Activated CD4-positive, alpha-beta T cell treated with anti-CD3 and anti-CD28 coated beads, Interleukin-2, amount 10 ng/mL, durations not matched to agents 7 days and 5 days (primary cell): ENCODE results near the gene CCDC32. TPM values are rescaled to one million over a fixed set of nuclear protein-coding genes. Genes with fewer than 3 reads are reported as not detected.

Experiments
- CTCF ChIA-PET: fragments of 350-600 bp; sonication (Branson Sonifier 250); formaldehyde crosslinking; loops from one replicate; lab custom pipeline; 2021; ENCODE audit warnings: antibody characterized with exemption; lab: Charles Lee
- POLR2A ChIA-PET: fragments of 350-600 bp; sonication (Branson Sonifier 250); formaldehyde crosslinking; loops from one replicate; lab custom pipeline; 2021; ENCODE audit warnings: antibody characterized with exemption; lab: Charles Lee
- DNase-seq: peaks from one replicate; pipeline ENCODE4 v3.0.0-alpha.2; 2020
- H3K27ac Mint-ChIP-seq: one replicate; pipeline ENCODE4 v1.8.0; 2021; ENCODE audit warnings: mild to moderate bottlenecking, moderate library complexity, mixed read lengths
- H3K27me3 Mint-ChIP-seq: one replicate; pipeline ENCODE4 v1.8.0; 2021; ENCODE audit warnings: mixed read lengths
- H3K36me3 Mint-ChIP-seq: one replicate; pipeline ENCODE4 v1.8.0; 2021; ENCODE audit warnings: low read depth, mixed read lengths
- H3K4me1 Mint-ChIP-seq: one replicate; pipeline ENCODE4 v1.8.0; 2021; ENCODE audit warnings: mixed read lengths
- H3K4me3 Mint-ChIP-seq: one replicate; pipeline ENCODE4 v1.8.0; 2021; ENCODE audit warnings: mild to moderate bottlenecking, moderate library complexity, mixed read lengths
- H3K9me3 Mint-ChIP-seq: one replicate; pipeline ENCODE4 v1.8.0; 2021; ENCODE audit warnings: mixed read lengths
- total RNA-seq, 2 experiments: library from RNA; stranded (reverse); gene quantifications; one replicate each; pipeline ENCODE4 v1.2.3, GENCODE V29; 2021

Gene CCDC32
- 10 to 100 TPM; 17.0 to 22.7 TPM for total RNA-seq

- peaks cover 43% of the 10 kb centered on the region for H3K4me1 Mint-ChIP-seq
- peaks cover 18% of the 10 kb centered on the region for H3K36me3 Mint-ChIP-seq
- peaks cover 2% of the 10 kb centered on the region for H3K27me3 Mint-ChIP-seq
- H3K9me3 Mint-ChIP-seq: no peaks in the 10 kb centered on the region
- H3K27ac Mint-ChIP-seq: peak within 1 kb of the TSS; percentile 97
- CTCF ChIA-PET: interaction anchor here (0.8 to 2.0 kb wide), 7 partner anchors 13 to 296 kb away, joined by 3 to 9 read pairs (median 4); no protein-coding TSS in a partner anchor
- H3K4me3 Mint-ChIP-seq: peak within 1 kb of the TSS; percentile 97
- peak; percentile 98 for DNase-seq
- POLR2A ChIA-PET: interaction anchor here (0.6 to 1.5 kb wide), 3 partner anchors 8 to 130 kb away, joined by 3 to 4 read pairs (median 3); partner anchors contain the start of gene RAD51
Measured at GRCh38 chr15:40564591-40565332, at the start of gene CCDC32. Gene CCDC32 (minus strand): TSS chr15:40565042. CDS start chr15:40563015, 2,027 bp downstream.

GRCh38 chr15:40613080-40613479 is 48.2 kb upstream of the CCDC32 start:
- Mint-ChIP-seq H3K9me3 (no peaks in the 10 kb centered on the region), H3K4me1 (no peaks in the 10 kb centered on the region), H3K4me3 (no peak overlapping the region), H3K36me3 (peaks cover 32% of the 10 kb centered on the region), H3K27me3 (no peaks in the 10 kb centered on the region), H3K27ac (no peak overlapping the region)
- no peak for DNase-seq
- CTCF ChIA-PET: no interaction called here
- POLR2A ChIA-PET: no interaction called here

- Mint-ChIP-seq H3K36me3 (peaks cover 34% of the 10 kb centered on the region), H3K4me3 (no peak overlapping the region), H3K27me3 (no peaks in the 10 kb centered on the region), H3K27ac (no peak overlapping the region), H3K4me1 (peaks cover 2% of the 10 kb centered on the region), H3K9me3 (no peaks in the 10 kb centered on the region)
- POLR2A ChIA-PET: no interaction called here
- CTCF ChIA-PET: interaction anchor here (2.1 kb wide), 1 partner anchor 14 kb away, joined by 5 read pairs; no protein-coding TSS in a partner anchor
- DNase-seq: no peak
Measured at GRCh38 chr15:40603935-40604334, 39.1 kb upstream of the CCDC32 start.

GRCh38 chr15:40600956-40601355 is 36.1 kb upstream of the CCDC32 start:
- Mint-ChIP-seq H3K9me3 (no peaks in the 10 kb centered on the region), H3K4me1 (peaks cover 9% of the 10 kb centered on the region), H3K27ac (no peak overlapping the region), H3K36me3 (peaks cover 28% of the 10 kb centered on the region), H3K4me3 (no peak overlapping the region), H3K27me3 (no peaks in the 10 kb centered on the region)
- no peak for DNase-seq
- ChIA-PET POLR2A (no interaction called here), CTCF (interaction anchor here (0.6 to 1.5 kb wide), 5 partner anchors 11 to 1921 kb away, joined by 3 to 7 read pairs (median 3); no protein-coding TSS in a partner anchor)

GRCh38 chr15:40598672-40599071 is 33.8 kb upstream of the CCDC32 start:
- Mint-ChIP-seq H3K9me3 (no peaks in the 10 kb centered on the region), H3K27me3 (peaks cover under 1% of the 10 kb centered on the region), H3K36me3 (peaks cover 25% of the 10 kb centered on the region), H3K4me3 (no peak overlapping the region), H3K27ac (no peak overlapping the region), H3K4me1 (peaks cover 19% of the 10 kb centered on the region)
- ChIA-PET POLR2A (interaction anchor here (1.4 kb wide), 1 partner anchor 34 kb away, joined by 4 read pairs; the partner anchor contains the start of gene CCDC32), CTCF (interaction anchor here (0.7 to 2.0 kb wide), 4 partner anchors 9 to 1081 kb away, joined by 3 to 6 read pairs (median 4); no protein-coding TSS in a partner anchor)
- DNase-seq: no peak

- no peaks in the 10 kb centered on the region for H3K9me3 Mint-ChIP-seq
- no peak overlapping the region for H3K27ac Mint-ChIP-seq
- ChIA-PET CTCF (interaction anchor here (0.7 to 2.0 kb wide), 5 partner anchors 8 to 1082 kb away, joined by 3 to 6 read pairs (median 4); no protein-coding TSS in a partner anchor), POLR2A (interaction anchor here (0.6 to 1.4 kb wide), 2 partner anchors 30 to 33 kb away, joined by 4 to 5 read pairs; partner anchors contain the start of gene CCDC32)
- no peak overlapping the region for H3K4me3 Mint-ChIP-seq
- DNase-seq: no peak
- H3K27me3 Mint-ChIP-seq: peaks cover 1% of the 10 kb centered on the region
- peaks cover 24% of the 10 kb centered on the region for H3K4me1 Mint-ChIP-seq
- peaks cover 23% of the 10 kb centered on the region for H3K36me3 Mint-ChIP-seq
Measured at GRCh38 chr15:40598126-40598525, 33.3 kb upstream of the CCDC32 start.

- Mint-ChIP-seq H3K4me1 (peaks cover 31% of the 10 kb centered on the region), H3K27me3 (peaks cover 1% of the 10 kb centered on the region), H3K27ac (no peak overlapping the region), H3K9me3 (no peaks in the 10 kb centered on the region), H3K36me3 (peaks cover 19% of the 10 kb centered on the region), H3K4me3 (no peak overlapping the region)
- ChIA-PET POLR2A (no interaction called here), CTCF (interaction anchor here (0.6 kb wide), 1 partner anchor 438 kb away, joined by 3 read pairs; no protein-coding TSS in a partner anchor)
- no peak for DNase-seq
Measured at GRCh38 chr15:40597024-40597423, 32.2 kb upstream of the CCDC32 start.

- Mint-ChIP-seq H3K27ac (no peak overlapping the region), H3K4me1 (peaks cover 31% of the 10 kb centered on the region)
- CTCF ChIA-PET: no interaction called here
Measured at GRCh38 chr15:40595773-40596172, 30.9 kb upstream of the CCDC32 start.

GRCh38 chr15:40595219-40595618 is 30.4 kb upstream of the CCDC32 start:
- H3K27ac Mint-ChIP-seq: peak overlapping the region; percentile 97

More at GRCh38 chr15:40595773-40596172, 30.9 kb upstream of the CCDC32 start:
- POLR2A ChIA-PET: no interaction called here
- H3K27me3 Mint-ChIP-seq: peaks cover 1% of the 10 kb centered on the region
- no peak overlapping the region for H3K4me3 Mint-ChIP-seq
- no peaks in the 10 kb centered on the region for H3K9me3 Mint-ChIP-seq
- no peak for DNase-seq
- peaks cover 19% of the 10 kb centered on the region for H3K36me3 Mint-ChIP-seq

GRCh38 chr15:40594429-40594836 is 29.6 kb upstream of the CCDC32 start:
- ChIA-PET POLR2A (no interaction called here), CTCF (interaction anchor here (0.9 kb wide), 1 partner anchor 56 kb away, joined by 4 read pairs; no protein-coding TSS in a partner anchor)
- H3K4me3 Mint-ChIP-seq: peak overlapping the region; percentile 85
- H3K36me3 Mint-ChIP-seq: peaks cover 14% of the 10 kb centered on the region
- peak overlapping the region; percentile 97 for H3K27ac Mint-ChIP-seq
- no peak for DNase-seq
- peaks cover 3% of the 10 kb centered on the region for H3K27me3 Mint-ChIP-seq
- no peaks in the 10 kb centered on the region for H3K9me3 Mint-ChIP-seq
- peaks cover 40% of the 10 kb centered on the region for H3K4me1 Mint-ChIP-seq

More at GRCh38 chr15:40595219-40595618, 30.4 kb upstream of the CCDC32 start:
- no peak for DNase-seq
- peaks cover 1% of the 10 kb centered on the region for H3K27me3 Mint-ChIP-seq
- H3K36me3 Mint-ChIP-seq: peaks cover 14% of the 10 kb centered on the region
- peak overlapping the region; percentile 85 for H3K4me3 Mint-ChIP-seq
- CTCF ChIA-PET: no interaction called here
- no peaks in the 10 kb centered on the region for H3K9me3 Mint-ChIP-seq
- peaks cover 35% of the 10 kb centered on the region for H3K4me1 Mint-ChIP-seq
- POLR2A ChIA-PET: no interaction called here

GRCh38 chr15:40593588-40594428 is 29.0 kb upstream of the CCDC32 start, which contains the start of gene KNL1:
Gene KNL1 (plus strand): TSS chr15:40594249. CDS start chr15:40602932, 8,683 bp downstream.
- peak within 1 kb of the TSS; percentile 97 for H3K27ac Mint-ChIP-seq
- peak within 1 kb of the TSS; percentile 85 for H3K4me3 Mint-ChIP-seq
- DNase-seq: peak; percentile 92
- peaks cover 7% of the 10 kb centered on the region for H3K27me3 Mint-ChIP-seq
- peaks cover 14% of the 10 kb centered on the region for H3K36me3 Mint-ChIP-seq
- no peaks in the 10 kb centered on the region for H3K9me3 Mint-ChIP-seq
- ChIA-PET CTCF (interaction anchor here (0.9 to 1.0 kb wide), 2 partner anchors 12 to 57 kb away, joined by 4 read pairs; no protein-coding TSS in a partner anchor), POLR2A (no interaction called here)
- H3K4me1 Mint-ChIP-seq: peaks cover 41% of the 10 kb centered on the region

- peaks cover 41% of the 10 kb centered on the region for H3K4me1 Mint-ChIP-seq
- H3K4me3 Mint-ChIP-seq: peak overlapping the region; percentile 85
- POLR2A ChIA-PET: no interaction called here
- no peak for DNase-seq
- H3K27me3 Mint-ChIP-seq: peaks cover 7% of the 10 kb centered on the region
- H3K36me3 Mint-ChIP-seq: peaks cover 14% of the 10 kb centered on the region
- H3K9me3 Mint-ChIP-seq: no peaks in the 10 kb centered on the region
- H3K27ac Mint-ChIP-seq: peak overlapping the region; percentile 97
- CTCF ChIA-PET: interaction anchor here (1.0 kb wide), 1 partner anchor 12 kb away, joined by 4 read pairs; no protein-coding TSS in a partner anchor
Measured at GRCh38 chr15:40593165-40593564, 28.3 kb upstream of the CCDC32 start.
